K562 (cell line): ENCODE results near the gene FADD. TPM values are rescaled to one million over a fixed set of nuclear protein-coding genes. Genes with fewer than 3 reads are reported as not detected.
A peak's percentile ranks its signal among the peaks of the same experiment; 100 is the strongest.

Experiments
- ARID1B ChIP-seq: fragments of 450-650 bp; IDR thresholded peaks from 2 replicates; pipeline ENCODE4 v1.6.1; 2016; ENCODE audit warnings: antibody characterized with exemption, mild to moderate bottlenecking, inconsistent platforms
- ARNT ChIP-seq, 2 experiments: fragments of 450-650 bp; IDR thresholded peaks; 2 replicates each; pipeline ENCODE4 v1.6.1; 2016; ENCODE audit warnings: mild to moderate bottlenecking in 1 of 2
- ATF3 ChIP-seq, 2 experiments: fragments of 450-650 bp in 1 of 2; sonication (generic) in 1 of 2; formaldehyde crosslinking in 1 of 2; IDR thresholded peaks in 1 of 2; conservative IDR thresholded peaks in 1 of 2; 2 replicates each; pipeline versions ENCODE4 v1.6.1 to v1.8.1; 2016 to 2023; ENCODE audit warnings: mild to moderate bottlenecking in 2 of 2, moderate library complexity in 2 of 2, inconsistent platforms in 1 of 2, missing genetic modification reagents in 1 of 2
- CBX8 ChIP-seq: fragments of 200-600 bp; sonication (generic); IDR thresholded peaks from 2 replicates; pipeline ENCODE4 v1.6.1; 2012; ENCODE audit warnings: borderline replicate concordance, mixed run types, low read depth, mild to moderate bottlenecking, moderate library complexity, mixed read lengths, low read length, control low read depth, inconsistent platforms; ENCODE audit not compliant: poor library complexity, severe bottlenecking; ENCODE audit errors: extremely low read depth
- CTBP1 ChIP-seq: fragments of 450-650 bp; IDR thresholded peaks from 2 replicates; pipeline ENCODE4 v1.6.1; 2016; ENCODE audit warnings: borderline replicate concordance
- EHMT2 ChIP-seq: fragments of 450-650 bp; IDR thresholded peaks from 2 replicates; pipeline ENCODE4 v1.6.1; 2018; ENCODE audit warnings: antibody characterized with exemption
- EZH2 ChIP-seq: IDR thresholded peaks from 2 replicates; pipeline ENCODE4 v1.6.1; 2012; ENCODE audit warnings: low read depth, mild to moderate bottlenecking, inconsistent platforms, low read length, borderline replicate concordance
- GATA2 ChIP-seq: sonication (generic); formaldehyde crosslinking; IDR thresholded peaks from 2 replicates; pipeline ENCODE4 v1.4.0; 2020; ENCODE audit warnings: mild to moderate bottlenecking, missing genetic modification reagents
- HSF4 ChIP-seq: fragments of 250-450 bp; sonication (Bioruptor Pico); IDR thresholded peaks from 2 replicates; pipeline ENCODE4 v2.1.2; 2022; ENCODE audit warnings: mild to moderate bottlenecking, moderate library complexity, borderline replicate concordance
- JUN ChIP-seq, 2 experiments: sonication (generic) in 1 of 2; formaldehyde crosslinking in 1 of 2; IDR thresholded peaks; 2 replicates each; pipeline versions ENCODE4 v1.6.1 to v1.8.0; 2012 to 2022; ENCODE audit warnings: borderline replicate concordance in 2 of 2, mild to moderate bottlenecking in 2 of 2, improper control_type of control experiment in 1 of 2, low read depth in 1 of 2, low read length in 1 of 2, missing genetic modification reagents in 1 of 2
- L3MBTL2 ChIP-seq: fragments of 450-650 bp; IDR thresholded peaks from 2 replicates; pipeline ENCODE4 v1.6.1; 2016; ENCODE audit warnings: mild to moderate bottlenecking, moderate library complexity
- NEUROD1 ChIP-seq: fragments of 150-350 bp; IDR thresholded peaks from 2 replicates; pipeline ENCODE4 v1.6.1; 2014; ENCODE audit warnings: borderline replicate concordance, low read length, low read depth; ENCODE audit not compliant: partially characterized antibody
- NFRKB ChIP-seq: fragments of 450-650 bp; IDR thresholded peaks from 2 replicates; pipeline ENCODE4 v1.6.1; 2016; ENCODE audit warnings: low read depth
- PKNOX1 ChIP-seq: fragments of 450-650 bp; IDR thresholded peaks from 2 replicates; pipeline ENCODE4 v1.6.1; 2016
- PRMT5 ChIP-seq: sonication (generic); formaldehyde crosslinking; IDR thresholded peaks from 2 replicates; pipeline ENCODE4 v1.5.0; 2020; ENCODE audit warnings: missing genetic modification reagents
- RBM14 ChIP-seq: fragments of 200-400 bp; formaldehyde crosslinking; IDR thresholded peaks from 2 replicates; pipeline ENCODE4 v1.6.1; 2018; ENCODE audit warnings: low read depth, mild to moderate bottlenecking, low read length, moderate library complexity, borderline replicate concordance; ENCODE audit not compliant: insufficient read depth
- RBM15 ChIP-seq: fragments of 200-400 bp; formaldehyde crosslinking; IDR thresholded peaks from 2 replicates; pipeline ENCODE4 v1.6.1; 2018; ENCODE audit warnings: mild to moderate bottlenecking, low read length, moderate library complexity; ENCODE audit not compliant: insufficient read depth
- SIX5 ChIP-seq, 2 experiments: IDR thresholded peaks; 2 replicates each; pipeline ENCODE4 v1.6.1; 2011; ENCODE audit warnings: low read length in 2 of 2, borderline replicate concordance in 1 of 2, low read depth in 1 of 2, mild to moderate bottlenecking in 1 of 2, moderate library complexity in 1 of 2; ENCODE audit not compliant: insufficient read depth in 1 of 2
- SMARCA4 ChIP-seq: fragments of 450-650 bp; IDR thresholded peaks from 2 replicates; pipeline ENCODE4 v1.6.1; 2016
- SOX6 ChIP-seq: fragments of 450-650 bp; IDR thresholded peaks from 2 replicates; pipeline ENCODE4 v1.6.1; 2014; ENCODE audit warnings: mild to moderate bottlenecking
- SRSF1 ChIP-seq: fragments of 200-400 bp; formaldehyde crosslinking; IDR thresholded peaks from 2 replicates; pipeline ENCODE4 v1.6.1; 2017; ENCODE audit warnings: mild to moderate bottlenecking, low read depth, low read length, moderate library complexity
- VEZF1 ChIP-seq: fragments of 200-800 bp; sonication (Bioruptor generic); IDR thresholded peaks from 2 replicates; pipeline ENCODE4 v1.6.1; 2017; ENCODE audit warnings: missing genetic modification characterization, missing compliant biosample characterization
- ZNF124 ChIP-seq: sonication (generic); formaldehyde crosslinking; IDR thresholded peaks from 2 replicates; pipeline ENCODE4 v1.8.1; 2022; ENCODE audit warnings: missing genetic modification reagents
- ZNF134 ChIP-seq: fragments of 250-450 bp; sonication (Bioruptor Pico); conservative IDR thresholded peaks from 2 replicates; pipeline ENCODE4 v1.4.0; 2020
- ZNF24 ChIP-seq: fragments of 450-650 bp; IDR thresholded peaks from 2 replicates; pipeline ENCODE4 v1.6.1; 2016
- polyA plus RNA-seq, 8 experiments: library from polyadenylated mRNA; depleted of rRNA in 4 of 8; stranded (reverse) in 5 of 8; unstranded in 3 of 8; fragments of >200 nt; fragmentation: Nextera tagmentation in 2 of 8; fragmentation: Illumina TruSeq in 1 of 8; extraction: Ambion mirVana in 2 of 8; extraction: Trizol in 1 of 8; gene quantifications; 2 replicates each; pipeline versions ENCODE4 v1.2.1 to v1.2.3, GENCODE V29; 2011 to 2014; ENCODE audit warnings: inconsistent platforms in 1 of 8, missing spikeins in 1 of 8
- total RNA-seq, 7 experiments: library from RNA; depleted of rRNA in 6 of 7; stranded (reverse); fragments of >200 nt in 6 of 7; fragmentation: Illumina TruSeq in 2 of 7; extraction: Trizol in 2 of 7; gene quantifications; 2 replicates each; pipeline versions ENCODE4 v1.2.1 to v1.2.3, GENCODE V29; 2011 to 2021; ENCODE audit warnings: low replicate concordance in 1 of 7
- TF ChIP-seq, protein P1 (sequence below): fragments of 250-450 bp; sonication (Bioruptor Pico); IDR thresholded peaks from 2 replicates; pipeline ENCODE4 v1.5.0; 2021

FADD gene
- total and polyA plus RNA-seq, 9 of the 15 experiments (the other 6 are each of a cell fraction or from before 2014, with no cell fraction given) = 0.29 to 26.9 (median 20.4) TPM

DNA sequence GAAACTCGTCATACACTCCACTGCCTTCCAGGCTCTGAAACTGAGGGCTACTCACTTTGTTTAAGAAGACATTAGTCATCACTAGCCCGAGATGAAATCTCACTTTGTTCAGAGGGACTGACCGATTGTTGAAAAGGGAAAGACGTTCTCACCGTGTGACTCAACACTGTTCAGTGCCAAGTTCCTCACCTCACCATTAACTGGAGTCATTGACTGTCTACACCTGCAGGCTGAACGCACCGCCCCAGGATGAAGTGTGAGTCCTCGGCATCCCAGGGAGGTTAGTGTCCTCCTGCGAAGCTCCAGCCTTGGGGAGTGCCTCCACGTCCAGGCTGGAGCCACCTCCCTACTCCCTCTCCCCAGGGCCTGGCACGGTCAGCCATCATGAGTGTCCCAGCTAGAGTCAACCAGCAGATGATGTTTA, 30.4 kb downstream of the FADD start (continued):
- TF ChIP-seq VEZF1 (no peak), GATA2 (peak; percentile 66; the same call in 1 of the 2 replicates), RBM15 (no peak), NFRKB (no peak), SOX6 (peak; percentile 84), EHMT2 (0 out of 2 replicates have a peak, but pooled peaks have one; percentile 17), ARID1B (peak; percentile 70), EZH2 (no peak), CTBP1 (peak; percentile 42), SMARCA4 (peak; percentile 80), ZNF24 (no peak), ZNF134 (CRISPR knock-in tag) (no peak), RBM14 (no peak), CBX8 (no peak), HSF4 (no peak), ZNF124 (no peak), L3MBTL2 (no peak), SRSF1 (no peak), ARNT (IDR thresholded peaks at IDR 0.05) (no peak), PKNOX1 (no peak), ATF3 (IDR thresholded peaks at IDR 0.05) (peak; percentile 88), ATF3 (CRISPR knock-in tag; conservative IDR thresholded peaks at IDR 0.05) (no peak), JUN (IDR thresholded peaks at IDR 0.05; ENCODE audit: borderline replicate concordance, low read depth, low read length) (peak; percentile 78), JUN (CRISPR knock-in tag; IDR thresholded peaks at IDR 0.05; ENCODE audit: borderline replicate concordance) (no peak), NEUROD1 (peak; percentile 7), PRMT5 (CRISPR knock-in tag) (no peak), SIX5 (IDR thresholded peaks at IDR 0.05; ENCODE audit: borderline replicate concordance in 1 of 2, insufficient read depth in 1 of 2, low read depth in 1 of 2, low read length in 2 of 2) (no peak)
- TF ChIP-seq, protein P1, sequence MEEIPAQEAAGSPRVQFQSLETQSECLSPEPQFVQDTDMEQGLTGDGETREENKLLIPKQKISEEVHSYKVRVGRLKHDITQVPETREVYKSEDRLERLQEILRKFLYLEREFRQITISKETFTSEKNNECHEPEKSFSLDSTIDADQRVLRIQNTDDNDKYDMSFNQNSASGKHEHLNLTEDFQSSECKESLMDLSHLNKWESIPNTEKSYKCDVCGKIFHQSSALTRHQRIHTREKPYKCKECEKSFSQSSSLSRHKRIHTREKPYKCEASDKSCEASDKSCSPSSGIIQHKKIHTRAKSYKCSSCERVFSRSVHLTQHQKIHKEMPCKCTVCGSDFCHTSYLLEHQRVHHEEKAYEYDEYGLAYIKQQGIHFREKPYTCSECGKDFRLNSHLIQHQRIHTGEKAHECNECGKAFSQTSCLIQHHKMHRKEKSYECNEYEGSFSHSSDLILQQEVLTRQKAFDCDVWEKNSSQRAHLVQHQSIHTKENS (CRISPR knock-in tag) = no peak
